Measurements from ENCODE around the gene BEX2.
"Not testable (repeated sequence)": the region's sequence is repeated elsewhere in the genome, so short reads cannot be mapped to it uniquely, and the experiment has no call there.

The BEX2 gene

GRCh38 chrX:103310555-103311398, at the start of gene BEX2:
Gene BEX2 (minus strand): TSS chrX:103310990. CDS start chrX:103309976, 1,014 bp downstream.
- no peak for TF ChIP-seq ZFX (IDR thresholded peaks at IDR 0.05; ENCODE audit: borderline replicate concordance)
- no peak for TF ChIP-seq CTCF (IDR thresholded peaks at IDR 0.05)
- H3K27ac ChIP-seq, result no peak within 1 kb of the TSS

- TF ChIP-seq ZFX (IDR thresholded peaks at IDR 0.05; ENCODE audit: borderline replicate concordance) (no peak), CTCF (IDR thresholded peaks at IDR 0.05) (no peak)
- H3K27ac ChIP-seq, result no peak overlapping the region
Measured at GRCh38 chrX:103360092-103360491, 49.3 kb upstream of the BEX2 start.

GRCh38 chrX:103359605-103360004, 48.8 kb upstream of the BEX2 start:
- not testable (repeated sequence) for H3K27ac ChIP-seq

GRCh38 chrX:103357871-103358270, 47.1 kb upstream of the BEX2 start:
- no peak overlapping the region for H3K27ac ChIP-seq
- no peak for TF ChIP-seq CTCF (IDR thresholded peaks at IDR 0.05)
- TF ChIP-seq ZFX (IDR thresholded peaks at IDR 0.05; ENCODE audit: borderline replicate concordance), result no peak

- peak overlapping the region; percentile 27; the same call in 1 of the 2 replicates for H3K27ac ChIP-seq
- no peak for TF ChIP-seq CTCF (IDR thresholded peaks at IDR 0.05)
- no peak for TF ChIP-seq ZFX (IDR thresholded peaks at IDR 0.05; ENCODE audit: borderline replicate concordance)
Measured at GRCh38 chrX:103356858-103357257, 46.1 kb upstream of the BEX2 start.

- no peak for TF ChIP-seq ZFX (IDR thresholded peaks at IDR 0.05; ENCODE audit: borderline replicate concordance)
- no peak for TF ChIP-seq CTCF (IDR thresholded peaks at IDR 0.05)
- H3K27ac ChIP-seq, result peak within 1 kb of the TSS; percentile 27; the same call in 1 of the 2 replicates
Measured at GRCh38 chrX:103356130-103356798, 45.5 kb upstream of the BEX2 start, which contains the start of gene TCEAL9. Gene TCEAL9 (plus strand): TSS chrX:103356506. CDS start chrX:103357685, 1,179 bp downstream.

- H3K27ac ChIP-seq, result no peak overlapping the region
- TF ChIP-seq ZFX (IDR thresholded peaks at IDR 0.05; ENCODE audit: borderline replicate concordance), result no peak
- no peak for TF ChIP-seq CTCF (IDR thresholded peaks at IDR 0.05)
Measured at GRCh38 chrX:103347682-103348397, 37.0 kb upstream of the BEX2 start.

Data from 22Rv1 (cell line).